Left lung (tissue), 10 donors: Measurements from ENCODE around the gene FGFRL1. TPM values are rescaled to one million over a fixed set of nuclear protein-coding genes. Genes with fewer than 3 reads are reported as not detected.

Source experiments
- ATAC-seq: fragments of 200-7000 bp; cut with Tn5 transposase; one replicate; pipeline ENCODE4 v1.9.1; 2020; ENCODE audit warnings: moderate library complexity
- DNase-seq, 4 donors: peaks; one replicate each; pipeline ENCODE4 v3.0.0-alpha.2; 2013 to 2020
- H3K27ac ChIP-seq, 2 donors: fragments of 200-600 bp; sonication (generic) in 1 of 2; one replicate each; pipeline versions ENCODE4 v1.5.0 to v1.8.0; 2020 to 2021
- H3K27me3 ChIP-seq, 2 donors: fragments of 200-600 bp; sonication (generic) in 1 of 2; one replicate each; pipeline versions ENCODE4 v1.5.0 to v1.8.0; 2020 to 2021
- H3K36me3 ChIP-seq, 2 donors: fragments of 200-600 bp; sonication (generic) in 1 of 2; one replicate each; pipeline versions ENCODE4 v1.5.0 to v1.8.0; 2020 to 2021
- H3K4me1 ChIP-seq, 2 donors: fragments of 200-600 bp; one replicate each; pipeline ENCODE4 v1.8.0; 2021
- H3K4me3 ChIP-seq, 2 donors: fragments of 200-600 bp; sonication (generic) in 1 of 2; one replicate each; pipeline versions ENCODE4 v1.5.0 to v1.8.0; 2020 to 2021; ENCODE audit warnings: mild to moderate bottlenecking in 1 of 2
- H3K9me3 ChIP-seq, 2 donors: fragments of 200-600 bp; sonication (generic) in 1 of 2; one replicate each; pipeline versions ENCODE4 v1.5.0 to v1.8.0; 2020 to 2021
- CTCF ChIP-seq, 2 donors: fragments of 200-600 bp; sonication (generic) in 1 of 2; IDR thresholded peaks; one replicate each; pipeline versions ENCODE4 v1.5.0 to v1.8.0; 2021; ENCODE audit warnings: antibody characterized with exemption in 2 of 2
- intact Hi-C, 2 donors: fragments of 100-400 bp; cut with DNase I; formaldehyde crosslinking; loops; one replicate each; pipeline versions ENCODE4 v1.11.2 to v1.14.2; 2022
- polyA plus RNA-seq, 6 donors: library from polyadenylated mRNA; unstranded; fragments of 120-200 nt; gene quantifications; one replicate each; pipeline ENCODE4 v1.2.1, GENCODE V29; 2013; ENCODE audit not compliant: insufficient read length in 6 of 6
- total RNA-seq, 2 donors: library from RNA; stranded (reverse); fragmentation: NEBNext Ultra II Directional; extraction: Animal tissue kit (Norgen Biotek cat#: 25700); gene quantifications; one replicate each; pipeline ENCODE4 v1.2.1, GENCODE V29; 2021
- donor health status: DM: no; HTN: yes; CAD: no.
- donor health status: DM: no; HTN: no; CAD: no.

FGFRL1 gene
- total and polyA plus RNA-seq, 8 donors, result 16.3 to 31.2 (median 21.3) TPM

GRCh38 chr4:1003271-1004070, 8.0 kb upstream of the FGFRL1 start:
- peaks cover 66 to 100% of the 10 kb centered on the region in 2 donors for H3K27me3 ChIP-seq
- intact Hi-C loops, result no loop called here
- no peaks in the 10 kb centered on the region for H3K36me3 ChIP-seq
- H3K4me1 ChIP-seq, result peaks cover 0 to 19% of the 10 kb centered on the region in 2 donors
- no peak overlapping the region for H3K4me3 ChIP-seq
- no peaks in the 10 kb centered on the region for H3K9me3 ChIP-seq
- H3K27ac ChIP-seq, result no peak overlapping the region
- TF ChIP-seq CTCF (IDR thresholded peaks at IDR 0.05), result no peak
- DNase-seq (no peak), ATAC-seq (no peak)

- Histone ChIP-seq H3K27ac (no peak overlapping the region), H3K4me1 (peaks cover 3 to 23% of the 10 kb centered on the region in 2 donors), H3K4me3 (no peak overlapping the region), H3K9me3 (no peaks in the 10 kb centered on the region), H3K27me3 (peaks cover 71 to 100% of the 10 kb centered on the region in 2 donors), H3K36me3 (no peaks in the 10 kb centered on the region)
- ATAC-seq (no peak), DNase-seq (no peak)
- intact Hi-C loops, result no loop called here
- no peak for TF ChIP-seq CTCF (IDR thresholded peaks at IDR 0.05)
These were observed 7.4 kb upstream of the FGFRL1 start for GRCh38 chr4:1004071-1004418.

- no peak for TF ChIP-seq CTCF (IDR thresholded peaks at IDR 0.05)
- Histone ChIP-seq H3K4me1 (peaks cover 4 to 26% of the 10 kb centered on the region in 2 donors), H3K4me3 (no peak overlapping the region), H3K9me3 (no peaks in the 10 kb centered on the region), H3K27ac (no peak overlapping the region), H3K36me3 (no peaks in the 10 kb centered on the region), H3K27me3 (peaks cover 71 to 95% of the 10 kb centered on the region in 2 donors)
- intact Hi-C loops, result no loop called here
- DNase-seq (no peak), ATAC-seq (no peak)
These were observed 6.6 kb upstream of the FGFRL1 start for GRCh38 chr4:1004557-1005485.

- H3K36me3 ChIP-seq, result no peaks in the 10 kb centered on the region
- no peak overlapping the region for H3K4me3 ChIP-seq
- DNase-seq (no peak), ATAC-seq (no peak)
- TF ChIP-seq CTCF (IDR thresholded peaks at IDR 0.05), result no peak
- peaks cover 15 to 37% of the 10 kb centered on the region in 2 donors for H3K4me1 ChIP-seq
- intact Hi-C loops, result no loop called here
- H3K27ac ChIP-seq, result no peak overlapping the region
- H3K27me3 ChIP-seq, result peaks cover 52 to 84% of the 10 kb centered on the region in 2 donors
- no peaks in the 10 kb centered on the region for H3K9me3 ChIP-seq
These were observed 4.6 kb upstream of the FGFRL1 start for GRCh38 chr4:1006856-1007255.
